Kidney (tissue), 14 donors: Measurements from ENCODE around the gene OTOP1. TPM values are rescaled to one million over a fixed set of nuclear protein-coding genes. Genes with fewer than 3 reads are reported as not detected.

Experiments used
- DNase-seq, 5 donors: peaks; one replicate each; pipeline ENCODE4 v3.0.0-alpha.2; 2013 to 2020
- FAIRE-seq: peaks from 2 replicates; lab custom pipeline; 2012; peaks lifted over from hg19 to GRCh38; lab: Jason Lieb, UNC
- H3K27ac ChIP-seq, 2 donors: one replicate each; pipeline ENCODE4 v1.7.0; 2013; ENCODE audit warnings: low read depth in 2 of 2, low read length in 2 of 2, inconsistent platforms in 1 of 2
- H3K27me3 ChIP-seq: one replicate; pipeline ENCODE4 v1.7.1; 2013; ENCODE audit warnings: low read length, inconsistent platforms; ENCODE audit not compliant: control insufficient read depth, insufficient read depth
- H3K36me3 ChIP-seq, 3 donors: one replicate each; pipeline versions ENCODE4 v1.7.0 to v1.7.1; 2013; ENCODE audit warnings: low read length in 3 of 3, control low read depth in 1 of 3, inconsistent platforms in 1 of 3; ENCODE audit not compliant: insufficient read depth in 3 of 3, control insufficient read depth in 2 of 3
- H3K4me1 ChIP-seq, 3 donors: one replicate each; pipeline versions ENCODE4 v1.7.0 to v1.7.1; 2013; ENCODE audit warnings: low read length in 3 of 3, inconsistent platforms in 1 of 3, low read depth in 1 of 3; ENCODE audit not compliant: control insufficient read depth in 2 of 3, insufficient read depth in 2 of 3
- H3K4me3 ChIP-seq, 3 donors: one replicate each; pipeline versions ENCODE4 v1.7.0 to v1.8.1; 2013; ENCODE audit warnings: low read length in 3 of 3, control low read depth in 1 of 3, inconsistent platforms in 1 of 3
- H3K9ac ChIP-seq, 3 donors: one replicate each; pipeline versions ENCODE4 v1.7.0 to v1.7.1; 2013; ENCODE audit warnings: low read length in 3 of 3, control low read depth in 1 of 3, inconsistent platforms in 1 of 3
- H3K9me3 ChIP-seq, 3 donors: one replicate each; pipeline versions ENCODE4 v1.7.0 to v1.7.1; 2013; ENCODE audit warnings: low read length in 3 of 3, control low read depth in 1 of 3, inconsistent platforms in 1 of 3; ENCODE audit not compliant: control insufficient read depth in 2 of 3, insufficient read depth in 1 of 3
- intact Hi-C: fragments of 100-400 bp; cut with DNase I; formaldehyde crosslinking; loops from one replicate; pipeline ENCODE4 v1.11.1; 2022
- polyA plus RNA-seq: library from polyadenylated mRNA; stranded (reverse); fragments of 350-450 nt; fragmentation: Illumina TruSeq; extraction: RNeasy Lipid Tissue Mini Kit (QIAGEN cat#74804); gene quantifications from one replicate; pipeline ENCODE4 v1.2.3, GENCODE V29; 2014; ENCODE audit warnings: low read depth, low replicate concordance; ENCODE audit not compliant: insufficient read depth
- total RNA-seq: library from RNA; stranded (reverse); fragmentation: NEBNext Ultra II Directional; extraction: Animal tissue kit (Norgen Biotek cat#: 25700); gene quantifications from one replicate; pipeline ENCODE4 v1.2.1, GENCODE V29; 2021
- TF ChIP-seq, protein P1 (sequence below): IDR thresholded peaks from 3 replicates; pipeline ENCODE4 v1.5.1; 2012; ENCODE audit warnings: mild to moderate bottlenecking, moderate library complexity, borderline replicate concordance; ENCODE audit not compliant: insufficient read depth; ENCODE audit errors: extremely low read depth
- donor health status: control.
- donor health status: control.
- donor health status: control.
- donor health status: control.
- donor health status: control.
- donor health status: DM: yes; HTN: yes; CAD: no.
- donor health status: Normal renal cell carcinoma (clear cell type).

Gene OTOP1
- total and polyA plus RNA-seq, 2 donors from 2014 or later = not detected

DNA sequence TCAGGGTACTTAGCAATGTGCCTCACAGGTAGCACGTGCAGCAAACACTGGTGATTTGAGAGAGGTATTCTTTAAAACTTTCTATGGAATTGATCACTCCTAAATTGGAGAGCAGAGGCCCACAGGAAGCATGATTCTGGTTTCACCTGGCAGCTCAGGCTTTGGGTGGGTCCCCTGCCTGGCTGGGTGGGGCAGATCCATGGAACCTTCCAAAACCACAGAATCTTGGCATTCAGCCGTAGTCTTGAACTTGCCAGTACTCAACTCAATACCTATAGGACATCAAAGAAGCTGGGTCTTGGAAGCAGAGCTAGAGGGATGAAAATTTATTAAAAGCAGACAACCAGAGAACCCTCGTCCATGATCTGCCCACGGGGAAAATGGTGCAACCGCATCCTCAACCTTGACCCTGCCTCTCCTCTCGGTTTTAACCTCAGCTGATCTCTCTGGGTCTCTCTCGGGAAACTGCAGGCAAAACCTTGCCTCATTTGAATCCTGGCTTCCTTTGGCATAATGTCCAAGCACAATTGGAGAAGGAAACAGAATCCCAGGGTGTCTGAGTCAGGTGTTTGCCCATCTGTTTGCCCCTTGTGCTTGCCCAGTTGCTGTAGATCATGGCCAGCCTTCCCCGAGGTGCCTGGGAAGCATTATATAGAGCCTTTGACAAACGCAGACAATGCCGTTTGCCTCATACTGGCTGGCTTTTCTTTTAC lies 22.9 kb downstream of the OTOP1 start:
- FAIRE-seq = no peak
- Histone ChIP-seq H3K4me3 (no peak overlapping the region), H3K4me1 (no peaks in the 10 kb centered on the region), H3K36me3 (no peaks in the 10 kb centered on the region), H3K27me3 (no peaks in the 10 kb centered on the region), H3K27ac (no peak overlapping the region), H3K9me3 (no peaks in the 10 kb centered on the region), H3K9ac (no peak overlapping the region)
- no peak for DNase-seq
- TF ChIP-seq, protein P1, sequence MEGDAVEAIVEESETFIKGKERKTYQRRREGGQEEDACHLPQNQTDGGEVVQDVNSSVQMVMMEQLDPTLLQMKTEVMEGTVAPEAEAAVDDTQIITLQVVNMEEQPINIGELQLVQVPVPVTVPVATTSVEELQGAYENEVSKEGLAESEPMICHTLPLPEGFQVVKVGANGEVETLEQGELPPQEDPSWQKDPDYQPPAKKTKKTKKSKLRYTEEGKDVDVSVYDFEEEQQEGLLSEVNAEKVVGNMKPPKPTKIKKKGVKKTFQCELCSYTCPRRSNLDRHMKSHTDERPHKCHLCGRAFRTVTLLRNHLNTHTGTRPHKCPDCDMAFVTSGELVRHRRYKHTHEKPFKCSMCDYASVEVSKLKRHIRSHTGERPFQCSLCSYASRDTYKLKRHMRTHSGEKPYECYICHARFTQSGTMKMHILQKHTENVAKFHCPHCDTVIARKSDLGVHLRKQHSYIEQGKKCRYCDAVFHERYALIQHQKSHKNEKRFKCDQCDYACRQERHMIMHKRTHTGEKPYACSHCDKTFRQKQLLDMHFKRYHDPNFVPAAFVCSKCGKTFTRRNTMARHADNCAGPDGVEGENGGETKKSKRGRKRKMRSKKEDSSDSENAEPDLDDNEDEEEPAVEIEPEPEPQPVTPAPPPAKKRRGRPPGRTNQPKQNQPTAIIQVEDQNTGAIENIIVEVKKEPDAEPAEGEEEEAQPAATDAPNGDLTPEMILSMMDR = no peak
- intact Hi-C loops = no loop called here

DNA sequence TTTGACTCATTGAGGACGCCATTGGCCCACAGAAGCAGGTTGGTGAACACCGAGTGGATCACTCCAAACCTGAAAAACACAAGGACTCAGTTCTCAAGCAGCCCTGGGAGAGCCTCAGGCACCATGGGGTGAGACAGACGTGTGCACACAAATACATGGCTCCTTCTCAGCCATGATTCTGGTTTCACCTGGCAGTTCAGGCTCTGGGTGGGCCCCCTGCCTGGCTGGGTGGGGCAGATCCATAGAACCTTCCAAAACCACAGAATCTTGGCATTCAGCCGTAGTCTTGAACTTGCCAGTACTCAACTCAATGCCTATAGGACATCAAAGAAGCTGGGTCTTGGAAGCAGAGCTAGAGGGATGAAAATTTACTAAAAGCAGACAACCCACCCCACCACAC lies 24.2 kb downstream of the OTOP1 start:
- H3K27ac ChIP-seq = no peak overlapping the region
- DNase-seq = no peak
- H3K4me1 ChIP-seq = no peaks in the 10 kb centered on the region
- FAIRE-seq = no peak
- no peaks in the 10 kb centered on the region for H3K36me3 ChIP-seq
- no peak overlapping the region for H3K4me3 ChIP-seq
- TF ChIP-seq, protein P1 = no peak
- intact Hi-C loops = no loop called here
- H3K9me3 ChIP-seq = no peaks in the 10 kb centered on the region
- H3K9ac ChIP-seq = no peak overlapping the region
- H3K27me3 ChIP-seq = no peaks in the 10 kb centered on the region

DNA sequence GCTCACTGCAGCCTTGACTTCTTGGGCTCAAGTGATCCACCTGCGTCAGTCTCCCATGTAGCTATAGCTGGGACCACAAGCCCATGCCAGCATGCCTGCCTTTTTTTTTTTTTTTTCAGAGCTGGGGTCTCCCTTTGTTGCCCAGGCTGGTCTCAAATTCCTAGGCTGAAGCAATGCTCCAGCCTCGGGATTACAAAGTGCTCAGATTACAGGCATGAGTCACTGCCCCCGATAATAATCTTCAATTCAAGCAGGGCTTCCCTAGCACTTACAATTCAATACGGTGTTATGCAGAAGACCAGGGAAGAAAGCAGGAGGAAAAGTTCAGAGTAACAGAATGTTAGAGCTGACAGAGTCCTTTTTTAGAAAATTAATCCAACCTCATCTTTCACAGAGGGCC lies 26.1 kb downstream of the OTOP1 start:
- intact Hi-C loops = no loop called here
- DNase-seq = no peak
- Histone ChIP-seq H3K4me1 (no peaks in the 10 kb centered on the region), H3K27me3 (no peaks in the 10 kb centered on the region), H3K4me3 (no peak overlapping the region), H3K27ac (no peak overlapping the region), H3K36me3 (no peaks in the 10 kb centered on the region), H3K9me3 (no peaks in the 10 kb centered on the region), H3K9ac (no peak overlapping the region)
- TF ChIP-seq, protein P1 = no peak
- no peak for FAIRE-seq
